IMR-90 (cell line): ENCODE measurements around the gene PEX5L. TPM values are rescaled to one million over a fixed set of nuclear protein-coding genes. Genes with fewer than 3 reads are reported as not detected.

Experiments
- ATAC-seq: fragments of 200-7000 bp; cut with Tn5 transposase; 2 replicates; pipeline ENCODE4 v1.9.1; 2020; ENCODE audit warnings: low read depth, mild to moderate bottlenecking, moderate library complexity
- BruUV-seq: library from RNA; stranded (reverse); fragments of 400-500 nt; replicated peaks from 2 replicates; lab custom pipeline; 2021; lab: Mats Ljungman, UMichigan
- CTCF ChIA-PET: fragments of 300-600 bp; formaldehyde crosslinking; extraction: SDS; loops from one replicate; lab custom pipeline; 2021; ENCODE audit warnings: antibody characterized with exemption; lab: Yijun Ruan, JAX
- POLR2A ChIA-PET: fragments of 300-600 bp; sonication (Branson Sonifier 250); formaldehyde crosslinking; loops from one replicate; lab custom pipeline; 2022; ENCODE audit warnings: antibody characterized with exemption; ENCODE audit not compliant: unreplicated experiment; lab: Charles Lee
- DNase-seq: peaks from one replicate; pipeline ENCODE4 v3.0.0; 2013
- H2AFZ ChIP-seq: replicated peaks from 2 replicates; pipeline ENCODE3; 2013; ENCODE audit warnings: low read length, mild to moderate bottlenecking; ENCODE audit not compliant: poor library complexity
- H2AK5ac ChIP-seq: 2 replicates; pipeline ENCODE4 v1.6.1; 2013; ENCODE audit warnings: low read depth, low read length, inconsistent platforms
- H2AK9ac ChIP-seq: replicated peaks from 2 replicates; pipeline ENCODE3; 2013; ENCODE audit warnings: mild to moderate bottlenecking, low read depth, low read length, moderate library complexity; ENCODE audit not compliant: poor library complexity
- H2BK120ac ChIP-seq: 2 replicates; pipeline ENCODE4 v1.6.1; 2013; ENCODE audit warnings: low read depth, low read length, inconsistent platforms
- H2BK15ac ChIP-seq: 3 replicates; pipeline ENCODE4 v1.6.1; 2013; ENCODE audit warnings: low read depth, low read length, inconsistent platforms
- H2BK20ac ChIP-seq: 2 replicates; pipeline ENCODE4 v1.6.1; 2013; ENCODE audit warnings: low read depth, mild to moderate bottlenecking, inconsistent platforms, low read length, moderate library complexity
- H2BK5ac ChIP-seq: 2 replicates; pipeline ENCODE4 v1.6.1; 2013; ENCODE audit warnings: mild to moderate bottlenecking, low read depth, low read length, inconsistent platforms; ENCODE audit not compliant: poor library complexity, severe bottlenecking
- H3K14ac ChIP-seq: replicated peaks from 2 replicates; pipeline ENCODE4 v1.6.1; 2013; ENCODE audit warnings: low read depth, low read length, inconsistent platforms
- H3K18ac ChIP-seq: 2 replicates; pipeline ENCODE4 v1.6.1; 2013; ENCODE audit warnings: low read depth, low read length, control low read depth
- H3K23ac ChIP-seq: 2 replicates; pipeline ENCODE4 v1.6.1; 2013; ENCODE audit warnings: low read depth, low read length, inconsistent platforms
- H3K27ac ChIP-seq: 2 replicates; pipeline ENCODE4 v1.5.1; 2013; ENCODE audit warnings: mild to moderate bottlenecking, control low read depth, low read length; ENCODE audit not compliant: insufficient read depth
- H3K27me3 ChIP-seq: 2 replicates; pipeline ENCODE4 v1.6.1; 2013; ENCODE audit warnings: low read length; ENCODE audit not compliant: control insufficient read depth, insufficient read depth
- H3K36me3 ChIP-seq: 2 replicates; pipeline ENCODE4 v1.6.1; 2013; ENCODE audit warnings: low read length, mixed read lengths; ENCODE audit not compliant: control insufficient read depth, insufficient read depth
- H3K4ac ChIP-seq: 2 replicates; pipeline ENCODE4 v1.6.1; 2013; ENCODE audit warnings: low read depth, low read length, inconsistent platforms
- H3K4me1 ChIP-seq: 2 replicates; pipeline ENCODE4 v1.6.1; 2013; ENCODE audit warnings: low read length, mixed read lengths; ENCODE audit not compliant: control insufficient read depth, insufficient read depth
- H3K4me2 ChIP-seq: 2 replicates; pipeline ENCODE4 v1.6.1; 2013; ENCODE audit warnings: low read depth, mild to moderate bottlenecking, control low read depth, low read length, moderate library complexity
- H3K4me3 ChIP-seq: 2 replicates; pipeline ENCODE4 v1.5.1; 2013; ENCODE audit warnings: low read depth, mild to moderate bottlenecking, control low read depth, low read length, moderate library complexity; ENCODE audit not compliant: insufficient read depth
- H3K56ac ChIP-seq: 2 replicates; pipeline ENCODE4 v1.6.1; 2013; ENCODE audit warnings: low read length, inconsistent platforms; ENCODE audit not compliant: insufficient read depth; ENCODE audit errors: extremely low read depth
- H3K79me1 ChIP-seq, 2 experiments: 2 replicates each; pipeline ENCODE4 v1.6.1; 2013; ENCODE audit warnings: low read length in 2 of 2, inconsistent platforms in 1 of 2, low read depth in 1 of 2
- H3K9ac ChIP-seq: 2 replicates; pipeline ENCODE4 v1.6.1; 2013; ENCODE audit warnings: low read depth, low read length, control low read depth
- H3K9me1 ChIP-seq: 2 replicates; pipeline ENCODE4 v1.6.1; 2013; ENCODE audit warnings: low read length, inconsistent platforms; ENCODE audit not compliant: insufficient read depth
- H3K9me3 ChIP-seq: 2 replicates; pipeline ENCODE4 v1.6.1; 2013; ENCODE audit warnings: low read length; ENCODE audit not compliant: control insufficient read depth, insufficient read depth
- H4K20me1 ChIP-seq: 2 replicates; pipeline ENCODE4 v1.6.1; 2013; ENCODE audit warnings: low read length, inconsistent platforms; ENCODE audit not compliant: insufficient read depth
- H4K5ac ChIP-seq: 2 replicates; pipeline ENCODE4 v1.6.1; 2013; ENCODE audit warnings: mild to moderate bottlenecking, low read depth, low read length, control low read depth
- H4K8ac ChIP-seq, 2 experiments: 2 replicates each; pipeline ENCODE4 v1.6.1; 2013; ENCODE audit warnings: low read depth in 2 of 2, low read length in 2 of 2, control low read depth in 1 of 2, inconsistent platforms in 1 of 2
- H4K91ac ChIP-seq: 2 replicates; pipeline ENCODE4 v1.6.1; 2013; ENCODE audit warnings: low read depth, low read length, inconsistent platforms; ENCODE audit not compliant: insufficient read depth
- BHLHE40 ChIP-seq: fragments of 150-350 bp; IDR thresholded peaks from 2 replicates; pipeline ENCODE4 v1.6.1; 2016; ENCODE audit warnings: mild to moderate bottlenecking, low read depth, low read length
- CHD1 ChIP-seq: IDR thresholded peaks from 2 replicates; pipeline ENCODE4 v1.6.1; 2012; ENCODE audit warnings: low read depth, low read length, improper control_type of control experiment
- FOS ChIP-seq: fragments of 150-350 bp; IDR thresholded peaks from 2 replicates; pipeline ENCODE4 v1.6.1; 2016; ENCODE audit warnings: low read depth, low read length
- MAFK ChIP-seq: IDR thresholded peaks from 2 replicates; pipeline ENCODE4 v1.6.1; 2012; ENCODE audit warnings: low read depth, low read length, improper control_type of control experiment
- MAZ ChIP-seq: IDR thresholded peaks from 2 replicates; pipeline ENCODE4 v1.6.1; 2012; ENCODE audit warnings: low read depth, mild to moderate bottlenecking, low read length, improper control_type of control experiment, moderate library complexity, borderline replicate concordance
- NFE2L2 ChIP-seq: fragments of 150-350 bp; IDR thresholded peaks from 2 replicates; pipeline ENCODE4 v1.6.1; 2016; ENCODE audit warnings: low read depth, mild to moderate bottlenecking, low read length
- RAD21 ChIP-seq: IDR thresholded peaks from 2 replicates; pipeline ENCODE4 v1.6.1; 2012; ENCODE audit warnings: low read length, improper control_type of control experiment
- SMC3 ChIP-seq: fragments of 150-350 bp; IDR thresholded peaks from 2 replicates; pipeline ENCODE4 v1.6.1; 2016; ENCODE audit warnings: low read depth, mild to moderate bottlenecking, antibody characterized with exemption, low read length, moderate library complexity
- WGBS, 2 experiments: methylation state at CpG; one replicate each; pipeline versions ENCODE4 v1.1.5 to v1.1.7; 2013; ENCODE audit warnings: missing lambda C conversion rate in 2 of 2; ENCODE audit not compliant: insufficient read length in 1 of 2; ENCODE audit errors: extremely low coverage in 2 of 2; 5-methylcytosine and 5-hydroxymethylcytosine counted together
- dilution Hi-C: fragments of 300-500 bp; cut with HindIII; formaldehyde crosslinking; loops from one replicate; pipeline ENCODE4 v1.14.3; 2018; ENCODE audit warnings: low sequenced_read_pairs; ENCODE audit not compliant: unreplicated experiment
- in situ Hi-C: fragments of 300-500 bp; cut with MboI; formaldehyde crosslinking; loops from 3 replicates; pipeline ENCODE4 v1.14.3; 2019; ENCODE audit warnings: low sequenced_read_pairs, inconsistent platforms, mixed read lengths
- intact Hi-C: fragments of 100-400 bp; cut with micrococcal nuclease; formaldehyde crosslinking; loops from 2 replicates; pipeline ENCODE4 v1.10.0; 2022
- polyA plus RNA-seq, 3 experiments: library from polyadenylated mRNA; depleted of rRNA; stranded (reverse); fragments of >200 nt; gene quantifications; 2 replicates each; pipeline ENCODE4 v1.2.3, GENCODE V29; 2012; ENCODE audit warnings: low replicate concordance in 1 of 3
- total RNA-seq: library from RNA; depleted of rRNA; stranded (reverse); fragments of >200 nt; gene quantifications from 2 replicates; pipeline ENCODE4 v1.2.3, GENCODE V29; 2012
- TF ChIP-seq, protein P1 (sequence below): fragments of 150-350 bp; IDR thresholded peaks from 2 replicates; pipeline ENCODE4 v1.6.1; 2017; ENCODE audit warnings: mild to moderate bottlenecking, antibody characterized with exemption, low read length, low read depth
- TF ChIP-seq, protein P2 (sequence below): fragments of 150-350 bp; IDR thresholded peaks from 2 replicates; pipeline ENCODE4 v1.6.1; 2016; ENCODE audit warnings: low read depth, mild to moderate bottlenecking, low read length, moderate library complexity, borderline replicate concordance
- TF ChIP-seq, protein P3 (sequence below): conservative IDR thresholded peaks from 2 replicates; pipeline ENCODE4 v1.5.1; 2012; ENCODE audit warnings: mild to moderate bottlenecking, low read depth, low read length, improper control_type of control experiment

Gene PEX5L
- total and polyA plus RNA-seq, 2 of the 4 experiments (the other 2 are of a cell fraction), result not detected

DNA sequence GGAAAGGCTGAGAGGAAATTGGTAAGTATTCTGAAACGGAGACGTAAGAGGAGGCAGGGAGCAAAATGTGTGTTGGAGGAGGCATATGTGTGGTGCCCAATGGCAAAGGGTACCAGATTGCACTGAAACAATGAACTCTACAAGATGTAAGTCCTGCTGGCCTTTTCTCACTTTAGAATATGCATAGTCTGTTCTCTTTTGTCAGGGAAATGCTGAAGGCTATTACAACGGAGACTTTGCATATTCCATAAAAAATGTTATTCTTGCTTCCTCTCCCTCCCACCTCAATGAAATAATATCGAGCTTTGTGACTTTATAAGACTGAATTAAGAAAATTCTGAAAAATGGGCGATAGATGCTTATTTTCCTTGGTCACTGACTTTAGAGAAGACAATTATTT lies 85.9 kb downstream of the PEX5L start (continued):
- no peak for TF ChIP-seq CHD1
- no peak for TF ChIP-seq RAD21
- no peak for TF ChIP-seq SMC3
- TF ChIP-seq, protein P1, sequence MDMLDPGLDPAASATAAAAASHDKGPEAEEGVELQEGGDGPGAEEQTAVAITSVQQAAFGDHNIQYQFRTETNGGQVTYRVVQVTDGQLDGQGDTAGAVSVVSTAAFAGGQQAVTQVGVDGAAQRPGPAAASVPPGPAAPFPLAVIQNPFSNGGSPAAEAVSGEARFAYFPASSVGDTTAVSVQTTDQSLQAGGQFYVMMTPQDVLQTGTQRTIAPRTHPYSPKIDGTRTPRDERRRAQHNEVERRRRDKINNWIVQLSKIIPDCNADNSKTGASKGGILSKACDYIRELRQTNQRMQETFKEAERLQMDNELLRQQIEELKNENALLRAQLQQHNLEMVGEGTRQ, result no peak

DNA sequence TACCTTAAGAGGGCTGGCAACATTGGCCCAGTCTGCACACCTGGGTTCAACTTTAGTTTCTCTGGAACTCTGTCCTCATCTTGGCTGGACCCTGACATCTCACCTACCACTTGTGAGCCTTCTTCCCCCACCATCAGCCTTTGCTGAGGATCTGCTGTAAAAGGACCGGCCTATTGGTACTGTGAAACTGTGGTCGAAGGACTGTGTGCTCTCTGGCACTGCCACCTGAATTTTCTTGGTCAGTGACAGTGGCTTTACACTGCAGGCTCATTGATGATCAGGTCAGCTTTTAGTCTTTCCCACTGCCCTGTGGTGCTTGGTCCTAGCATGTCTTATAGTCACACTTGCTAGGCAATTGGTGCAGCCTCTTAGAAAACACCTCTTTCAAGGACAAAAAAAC lies 86.9 kb downstream of the PEX5L start:
- no peak for TF ChIP-seq CHD1
- TF ChIP-seq, protein P2, sequence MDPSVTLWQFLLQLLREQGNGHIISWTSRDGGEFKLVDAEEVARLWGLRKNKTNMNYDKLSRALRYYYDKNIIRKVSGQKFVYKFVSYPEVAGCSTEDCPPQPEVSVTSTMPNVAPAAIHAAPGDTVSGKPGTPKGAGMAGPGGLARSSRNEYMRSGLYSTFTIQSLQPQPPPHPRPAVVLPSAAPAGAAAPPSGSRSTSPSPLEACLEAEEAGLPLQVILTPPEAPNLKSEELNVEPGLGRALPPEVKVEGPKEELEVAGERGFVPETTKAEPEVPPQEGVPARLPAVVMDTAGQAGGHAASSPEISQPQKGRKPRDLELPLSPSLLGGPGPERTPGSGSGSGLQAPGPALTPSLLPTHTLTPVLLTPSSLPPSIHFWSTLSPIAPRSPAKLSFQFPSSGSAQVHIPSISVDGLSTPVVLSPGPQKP, result no peak
- no peak for TF ChIP-seq RAD21
- TF ChIP-seq FOS, result no peak
- no peak for TF ChIP-seq MAFK
- TF ChIP-seq BHLHE40, result no peak
- no peak for TF ChIP-seq NFE2L2
- TF ChIP-seq, protein P3, sequence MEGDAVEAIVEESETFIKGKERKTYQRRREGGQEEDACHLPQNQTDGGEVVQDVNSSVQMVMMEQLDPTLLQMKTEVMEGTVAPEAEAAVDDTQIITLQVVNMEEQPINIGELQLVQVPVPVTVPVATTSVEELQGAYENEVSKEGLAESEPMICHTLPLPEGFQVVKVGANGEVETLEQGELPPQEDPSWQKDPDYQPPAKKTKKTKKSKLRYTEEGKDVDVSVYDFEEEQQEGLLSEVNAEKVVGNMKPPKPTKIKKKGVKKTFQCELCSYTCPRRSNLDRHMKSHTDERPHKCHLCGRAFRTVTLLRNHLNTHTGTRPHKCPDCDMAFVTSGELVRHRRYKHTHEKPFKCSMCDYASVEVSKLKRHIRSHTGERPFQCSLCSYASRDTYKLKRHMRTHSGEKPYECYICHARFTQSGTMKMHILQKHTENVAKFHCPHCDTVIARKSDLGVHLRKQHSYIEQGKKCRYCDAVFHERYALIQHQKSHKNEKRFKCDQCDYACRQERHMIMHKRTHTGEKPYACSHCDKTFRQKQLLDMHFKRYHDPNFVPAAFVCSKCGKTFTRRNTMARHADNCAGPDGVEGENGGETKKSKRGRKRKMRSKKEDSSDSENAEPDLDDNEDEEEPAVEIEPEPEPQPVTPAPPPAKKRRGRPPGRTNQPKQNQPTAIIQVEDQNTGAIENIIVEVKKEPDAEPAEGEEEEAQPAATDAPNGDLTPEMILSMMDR, result no peak
- TF ChIP-seq MAZ, result no peak
- Histone ChIP-seq H3K56ac (no peak overlapping the region), H2AK9ac (no peak overlapping the region), H3K9me3 (no peaks in the 10 kb centered on the region), H3K27ac (no peak overlapping the region), H4K5ac (no peak overlapping the region), H2BK5ac (no peak overlapping the region), H2AFZ (no peak overlapping the region), H3K4ac (no peak overlapping the region), H4K8ac (no peak overlapping the region), H3K4me3 (no peak overlapping the region), H3K4me2 (no peak overlapping the region), H3K9ac (no peak overlapping the region), H3K9me1 (no peaks in the 10 kb centered on the region), H3K4me1 (no peaks in the 10 kb centered on the region), H3K23ac (no peak overlapping the region), H3K14ac (no peak overlapping the region), H3K27me3 (no peaks in the 10 kb centered on the region), H2BK20ac (no peak overlapping the region), H2AK5ac (no peak overlapping the region), H4K20me1 (no peaks in the 10 kb centered on the region), H2BK15ac (no peak overlapping the region), H3K36me3 (no peaks in the 10 kb centered on the region), H3K18ac (no peak overlapping the region), H2BK120ac (no peak overlapping the region), H3K79me1 (no peaks in the 10 kb centered on the region), H4K91ac (no peak overlapping the region)
- dilution Hi-C loops (no loop called here), in situ Hi-C loops (no loop called here), intact Hi-C loops (no loop called here)
- DNase-seq, result no peak
- no peak for ATAC-seq
- POLR2A ChIA-PET, result no interaction called here
- no TSS peak for BruUV-seq
- CTCF ChIA-PET, result no interaction called here
- WGBS, 2 experiments, result 33% methylated on average over 1 of the region's 2 CpGs; no CpG with 5 or more reads in 1 of the 2 experiments
